ENCODE measurements around the gene KIAA1671.

KIAA1671 gene

DNA sequence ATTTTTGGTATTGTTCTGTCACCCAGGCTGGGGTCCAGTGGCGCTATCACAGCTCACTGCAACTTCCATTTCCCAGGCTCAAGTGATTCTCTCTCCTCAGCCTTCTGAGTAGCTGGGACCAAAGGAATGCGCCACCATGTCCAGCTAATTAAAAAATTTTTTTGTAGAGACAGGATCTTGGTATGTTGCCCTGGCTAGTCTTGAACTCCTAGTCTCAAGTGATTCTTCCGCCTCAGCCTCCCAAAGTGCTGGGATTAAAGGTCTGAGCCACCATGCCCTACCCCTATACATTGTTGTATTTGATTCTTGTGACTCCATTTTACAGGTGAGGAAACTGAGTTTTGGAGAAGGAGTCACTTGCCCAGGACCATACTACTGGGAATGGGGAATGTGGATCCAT, 11.9 kb downstream of the KIAA1671 start:
- TF ChIP-seq POLR2AphosphoS5 (IDR thresholded peaks at IDR 0.05; ENCODE audit: low read depth, low read length) (no peak), POLR2A (IDR thresholded peaks at IDR 0.05; ENCODE audit: low read depth, low read length) (no peak), PAX5 (IDR thresholded peaks at IDR 0.05; ENCODE audit: insufficient read depth, low read length, severe bottlenecking) (no peak), POU2F2 (IDR thresholded peaks at IDR 0.05; ENCODE audit: low read depth, low read length) (no peak), TAF1 (IDR thresholded peaks at IDR 0.05; ENCODE audit: low read depth, low read length) (no peak), SPI1 (IDR thresholded peaks at IDR 0.05; ENCODE audit: low read depth, low read length) (no peak)
- DNase-seq (ENCODE audit: insufficient read length, low spot score) (no peak), FAIRE-seq (no peak)

DNA sequence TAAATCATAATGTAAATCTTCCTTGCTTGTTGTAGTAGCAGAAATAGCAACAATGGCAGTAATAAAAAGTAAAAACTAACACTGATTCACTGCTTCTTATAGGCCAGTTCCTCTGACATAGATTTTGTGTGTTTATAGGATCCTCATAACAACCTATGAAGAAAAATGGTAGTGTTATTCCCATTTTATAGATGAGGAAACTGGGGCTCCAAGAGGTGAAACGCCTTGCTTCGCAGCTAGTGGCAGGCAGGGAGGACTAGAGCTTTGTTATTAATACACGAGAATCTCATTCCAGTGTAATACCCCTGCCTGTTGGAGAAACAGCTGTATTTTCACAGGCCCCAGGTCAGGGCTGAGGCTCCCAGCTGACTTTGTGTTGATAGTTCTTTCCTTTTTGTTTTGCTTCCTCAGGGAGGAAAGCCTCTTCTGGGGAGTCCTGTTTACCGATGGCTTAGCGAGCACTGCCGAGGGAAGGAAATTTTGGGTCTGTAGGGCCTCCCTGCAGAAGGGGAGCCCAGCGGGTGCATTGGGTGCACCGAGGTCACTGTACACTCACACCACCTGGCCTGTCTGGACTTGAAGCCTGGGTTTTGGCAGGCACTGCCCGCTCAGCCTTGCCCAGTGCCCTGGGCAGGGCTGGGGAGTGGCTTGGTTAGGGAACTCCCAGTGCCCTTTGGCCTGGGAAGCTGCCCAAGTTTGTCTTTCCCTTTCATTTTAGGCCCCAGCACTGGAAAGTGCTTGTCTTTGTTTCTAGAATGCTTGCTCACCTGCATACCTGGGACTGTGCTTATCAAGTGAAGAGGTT, 13.5 kb downstream of the KIAA1671 start:
- TF ChIP-seq SPI1 (IDR thresholded peaks at IDR 0.05; ENCODE audit: low read depth, low read length), result no peak
- no peak for TF ChIP-seq POU2F2 (IDR thresholded peaks at IDR 0.05; ENCODE audit: low read depth, low read length)
- TF ChIP-seq POLR2A (IDR thresholded peaks at IDR 0.05; ENCODE audit: low read depth, low read length), result no peak
- TF ChIP-seq POLR2AphosphoS5 (IDR thresholded peaks at IDR 0.05; ENCODE audit: low read depth, low read length), result no peak
- no peak for TF ChIP-seq PAX5 (IDR thresholded peaks at IDR 0.05; ENCODE audit: insufficient read depth, low read length, severe bottlenecking)
- no peak for TF ChIP-seq TAF1 (IDR thresholded peaks at IDR 0.05; ENCODE audit: low read depth, low read length)
- FAIRE-seq (no peak), DNase-seq (ENCODE audit: insufficient read length, low spot score) (no peak)

DNA sequence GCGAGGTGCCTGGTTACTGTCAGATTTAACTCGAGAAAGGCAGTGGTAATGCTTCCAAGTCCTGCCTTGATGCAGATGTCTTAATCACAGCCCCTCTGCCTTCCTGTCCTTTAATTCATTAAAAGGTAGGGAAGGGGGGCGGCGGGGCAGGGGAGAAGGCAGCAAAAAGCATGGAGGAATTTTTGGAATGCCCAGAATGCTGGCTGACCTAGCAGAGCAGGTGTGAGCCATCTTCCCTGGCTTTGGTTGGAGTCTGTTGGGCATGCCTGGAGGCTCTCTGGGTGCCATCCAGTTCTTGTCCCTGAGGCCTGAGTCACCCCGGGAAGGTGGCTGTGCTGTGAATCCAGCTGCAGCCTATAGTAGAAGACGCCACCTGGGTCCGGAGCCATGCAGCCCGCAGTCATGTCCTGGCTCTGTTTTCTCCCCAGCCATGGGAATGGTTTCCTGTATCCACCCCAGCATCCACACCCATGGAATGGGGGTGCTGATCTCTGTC, 15.6 kb downstream of the KIAA1671 start:
- DNase-seq (ENCODE audit: insufficient read length, low spot score), result no peak
- TF ChIP-seq POLR2A (IDR thresholded peaks at IDR 0.05; ENCODE audit: low read depth, low read length) (no peak), POU2F2 (IDR thresholded peaks at IDR 0.05; ENCODE audit: low read depth, low read length) (no peak), POLR2AphosphoS5 (IDR thresholded peaks at IDR 0.05; ENCODE audit: low read depth, low read length) (no peak), SPI1 (IDR thresholded peaks at IDR 0.05; ENCODE audit: low read depth, low read length) (no peak), TAF1 (IDR thresholded peaks at IDR 0.05; ENCODE audit: low read depth, low read length) (no peak), PAX5 (IDR thresholded peaks at IDR 0.05; ENCODE audit: insufficient read depth, low read length, severe bottlenecking) (no peak)
- FAIRE-seq, result no peak

DNA sequence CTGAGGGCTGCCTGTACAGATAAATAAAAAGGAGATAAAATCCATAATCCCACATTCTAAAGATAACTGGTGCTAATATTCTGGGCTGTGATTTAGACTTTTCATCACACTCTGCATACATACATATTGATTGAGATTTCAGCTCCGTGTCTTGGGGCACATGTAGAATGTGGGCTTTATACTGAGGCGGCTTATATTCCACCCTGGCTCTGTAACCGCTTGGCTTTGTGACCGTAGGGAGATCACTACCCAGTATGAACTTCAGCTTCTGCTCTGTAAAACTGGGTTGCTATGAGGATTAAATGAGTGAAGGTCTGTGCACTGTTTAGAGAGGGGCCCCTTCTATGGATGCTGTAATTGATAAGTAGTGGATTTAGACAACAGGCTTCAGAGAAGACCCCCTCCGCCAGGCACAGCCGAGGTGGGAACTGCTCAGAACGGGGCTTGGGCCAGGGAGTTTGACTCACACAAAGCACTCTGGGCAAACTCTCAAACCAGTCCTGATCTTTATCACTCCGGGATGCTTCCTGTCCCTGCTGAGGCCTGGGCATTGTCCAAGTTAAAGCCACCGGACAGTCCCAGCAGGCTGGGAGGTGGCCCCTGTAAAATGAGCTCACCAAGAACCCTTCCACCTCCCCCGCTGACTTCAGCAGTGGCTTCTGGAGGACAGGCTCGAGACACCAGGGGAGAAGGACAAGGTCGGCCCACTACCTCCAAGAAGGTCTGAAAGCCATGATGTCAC, 17.2 kb downstream of the KIAA1671 start:
- TF ChIP-seq PAX5 (IDR thresholded peaks at IDR 0.05; ENCODE audit: insufficient read depth, low read length, severe bottlenecking), result no peak
- TF ChIP-seq SPI1 (IDR thresholded peaks at IDR 0.05; ENCODE audit: low read depth, low read length), result no peak
- TF ChIP-seq TAF1 (IDR thresholded peaks at IDR 0.05; ENCODE audit: low read depth, low read length), result no peak
- TF ChIP-seq POLR2A (IDR thresholded peaks at IDR 0.05; ENCODE audit: low read depth, low read length), result no peak
- no peak for TF ChIP-seq POU2F2 (IDR thresholded peaks at IDR 0.05; ENCODE audit: low read depth, low read length)
- no peak for TF ChIP-seq POLR2AphosphoS5 (IDR thresholded peaks at IDR 0.05; ENCODE audit: low read depth, low read length)
- no peak for FAIRE-seq
- DNase-seq (ENCODE audit: insufficient read length, low spot score), result no peak

DNA sequence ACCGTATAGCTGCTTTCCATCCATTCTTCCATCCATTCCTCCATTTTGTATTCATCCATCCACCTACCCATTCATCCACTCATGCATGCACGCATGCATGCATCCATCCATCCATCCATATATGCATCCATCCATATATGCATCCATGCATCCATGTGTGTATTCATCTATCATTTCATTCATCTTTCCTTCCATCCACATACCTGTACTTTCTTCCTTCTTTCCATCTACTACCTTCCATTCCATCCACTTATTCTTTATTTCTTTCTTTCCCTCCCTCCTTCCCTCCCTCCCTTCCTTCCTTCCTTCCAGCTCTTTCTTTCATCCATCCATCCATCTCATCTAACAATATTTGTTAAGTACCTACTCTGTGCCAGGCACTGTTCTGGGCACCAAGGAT, 19.9 kb downstream of the KIAA1671 start:
- FAIRE-seq (no peak), DNase-seq (ENCODE audit: insufficient read length, low spot score) (no peak)
- TF ChIP-seq PAX5 (IDR thresholded peaks at IDR 0.05; ENCODE audit: insufficient read depth, low read length, severe bottlenecking), result no peak

DNA sequence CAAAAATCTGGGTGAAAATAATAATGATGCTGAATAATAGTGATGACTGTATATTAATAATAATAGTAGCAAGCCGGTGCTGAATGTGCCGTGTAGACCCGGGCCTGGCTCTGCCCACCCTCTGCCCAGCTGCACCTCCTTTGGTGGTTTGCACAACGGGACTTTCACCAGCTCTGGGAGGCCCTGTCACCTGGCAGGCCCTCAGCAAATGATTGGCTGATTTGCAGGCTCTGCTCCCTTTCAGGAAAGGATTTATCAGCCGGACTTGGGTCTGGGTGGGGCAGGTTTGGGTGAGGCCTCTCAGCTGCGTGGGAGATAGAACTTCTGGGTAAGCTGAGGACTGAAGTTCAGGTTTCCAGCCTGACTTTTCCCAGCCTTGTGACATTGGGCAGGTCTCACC, 21.4 kb downstream of the KIAA1671 start:
- FAIRE-seq (no peak), DNase-seq (ENCODE audit: insufficient read length, low spot score) (no peak)
- no peak for TF ChIP-seq PAX5 (IDR thresholded peaks at IDR 0.05; ENCODE audit: insufficient read depth, low read length, severe bottlenecking)
- no peak for TF ChIP-seq POU2F2 (IDR thresholded peaks at IDR 0.05; ENCODE audit: low read depth, low read length)
- TF ChIP-seq POLR2A (IDR thresholded peaks at IDR 0.05; ENCODE audit: low read depth, low read length), result no peak
- TF ChIP-seq SPI1 (IDR thresholded peaks at IDR 0.05; ENCODE audit: low read depth, low read length), result no peak
- no peak for TF ChIP-seq POLR2AphosphoS5 (IDR thresholded peaks at IDR 0.05; ENCODE audit: low read depth, low read length)
- TF ChIP-seq TAF1 (IDR thresholded peaks at IDR 0.05; ENCODE audit: low read depth, low read length), result no peak

DNA sequence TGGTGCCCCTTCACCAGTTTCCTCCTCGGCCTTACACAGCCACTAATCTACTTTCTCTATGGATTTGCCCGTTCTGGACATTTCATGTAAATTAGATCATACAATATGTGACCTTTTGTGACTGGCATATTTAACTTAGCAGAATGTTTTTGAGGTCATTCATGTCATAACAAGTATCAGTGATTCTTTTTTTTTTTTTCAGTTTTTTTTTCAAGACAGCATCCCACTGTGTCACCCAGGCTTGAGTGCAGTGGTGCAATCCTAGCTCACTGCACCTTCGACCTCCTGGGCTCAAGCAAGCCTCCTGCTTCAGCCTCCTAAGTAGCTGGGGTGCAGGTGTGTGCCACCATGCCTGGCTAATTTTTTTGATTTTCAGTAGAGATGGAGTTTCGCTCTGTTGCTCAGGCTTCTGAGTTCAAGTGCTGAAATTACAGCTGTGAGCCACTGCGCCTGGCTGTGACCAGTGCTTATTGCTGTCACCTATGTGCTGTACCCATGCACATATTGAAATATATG, 22.7 kb downstream of the KIAA1671 start:
- TF ChIP-seq PAX5 (IDR thresholded peaks at IDR 0.05; ENCODE audit: insufficient read depth, low read length, severe bottlenecking), result no peak
- no peak for TF ChIP-seq POLR2AphosphoS5 (IDR thresholded peaks at IDR 0.05; ENCODE audit: low read depth, low read length)
- no peak for TF ChIP-seq SPI1 (IDR thresholded peaks at IDR 0.05; ENCODE audit: low read depth, low read length)
- TF ChIP-seq POLR2A (IDR thresholded peaks at IDR 0.05; ENCODE audit: low read depth, low read length), result no peak
- TF ChIP-seq POU2F2 (IDR thresholded peaks at IDR 0.05; ENCODE audit: low read depth, low read length), result no peak
- no peak for TF ChIP-seq TAF1 (IDR thresholded peaks at IDR 0.05; ENCODE audit: low read depth, low read length)
- FAIRE-seq, result no peak
- DNase-seq (ENCODE audit: insufficient read length, low spot score), result no peak

DNA sequence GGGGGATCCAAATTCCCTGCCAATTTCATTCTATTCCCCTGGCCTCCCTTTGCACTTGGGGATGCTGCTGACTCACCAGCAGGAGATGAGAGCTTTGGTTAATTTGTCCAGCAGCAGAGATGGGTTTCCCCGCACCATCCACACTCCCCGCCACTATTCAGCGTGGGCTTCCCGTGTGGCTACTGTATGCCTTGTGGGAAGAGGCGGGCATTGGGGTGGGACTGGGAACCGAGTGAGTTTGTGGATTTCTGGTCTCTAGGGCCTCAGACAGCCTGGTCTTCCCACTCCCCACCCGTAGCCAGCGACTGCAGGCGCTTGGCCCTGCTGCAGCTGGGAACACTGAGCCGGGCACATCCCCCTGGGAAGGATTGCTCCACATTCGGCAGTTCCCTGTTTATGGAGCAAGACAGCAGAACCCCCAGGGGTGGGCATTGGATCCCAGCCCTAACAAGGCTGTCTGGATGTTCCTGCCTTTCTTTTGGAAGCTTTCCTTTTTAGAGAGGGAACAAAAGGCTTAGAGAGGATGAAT, 23.4 kb downstream of the KIAA1671 start:
- TF ChIP-seq POLR2AphosphoS5 (IDR thresholded peaks at IDR 0.05; ENCODE audit: low read depth, low read length) (no peak), TAF1 (IDR thresholded peaks at IDR 0.05; ENCODE audit: low read depth, low read length) (no peak), SPI1 (IDR thresholded peaks at IDR 0.05; ENCODE audit: low read depth, low read length) (no peak), PAX5 (IDR thresholded peaks at IDR 0.05; ENCODE audit: insufficient read depth, low read length, severe bottlenecking) (no peak), POLR2A (IDR thresholded peaks at IDR 0.05; ENCODE audit: low read depth, low read length) (no peak), POU2F2 (IDR thresholded peaks at IDR 0.05; ENCODE audit: low read depth, low read length) (no peak)
- no peak for DNase-seq (ENCODE audit: insufficient read length, low spot score)
- FAIRE-seq, result no peak

All from GM12891 (cell line).